ENCODE measurements around the gene CSMD2. TPM values are rescaled to one million over a fixed set of nuclear protein-coding genes. Genes with fewer than 3 reads are reported as not detected.

The CSMD2 gene
- total RNA-seq, 2 experiments from 2014 or later: not detected

DNA sequence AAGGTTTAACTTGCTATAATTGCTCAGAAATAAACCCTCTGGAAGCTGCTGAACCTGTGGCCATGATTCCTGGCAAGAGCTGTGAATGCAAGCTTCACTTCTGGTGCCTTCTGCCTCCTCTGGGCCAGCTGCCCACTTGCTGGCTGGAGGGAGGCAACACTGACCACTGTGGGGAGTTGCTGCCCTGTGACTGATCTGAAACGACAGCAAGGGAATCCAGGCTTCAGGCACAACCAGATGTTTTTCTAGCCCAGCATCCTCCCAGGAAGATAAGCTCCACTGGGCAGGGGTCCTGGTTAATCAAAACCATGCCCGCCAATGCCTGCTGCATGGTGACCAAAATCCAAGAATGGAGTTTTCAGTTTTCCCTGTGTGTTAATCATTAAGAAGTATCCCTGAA is 481.1 kb downstream of the CSMD2 start:
- CTCF ChIA-PET: no interaction called here
- H3K27me3 Mint-ChIP-seq (ENCODE audit: low read depth): peaks cover 24% of the 10 kb centered on the region
- no peak overlapping the region for H3K4me3 Mint-ChIP-seq
- no peaks in the 10 kb centered on the region for H3K4me1 Mint-ChIP-seq (ENCODE audit: low read depth)
- no peaks in the 10 kb centered on the region for H3K36me3 Mint-ChIP-seq (ENCODE audit: low read depth)
- no peaks in the 10 kb centered on the region for H3K9me3 Mint-ChIP-seq
- no peak for DNase-seq
- intact Hi-C loops (cut with micrococcal nuclease): no loop called here
- H3K27ac Mint-ChIP-seq: no peak overlapping the region

DNA sequence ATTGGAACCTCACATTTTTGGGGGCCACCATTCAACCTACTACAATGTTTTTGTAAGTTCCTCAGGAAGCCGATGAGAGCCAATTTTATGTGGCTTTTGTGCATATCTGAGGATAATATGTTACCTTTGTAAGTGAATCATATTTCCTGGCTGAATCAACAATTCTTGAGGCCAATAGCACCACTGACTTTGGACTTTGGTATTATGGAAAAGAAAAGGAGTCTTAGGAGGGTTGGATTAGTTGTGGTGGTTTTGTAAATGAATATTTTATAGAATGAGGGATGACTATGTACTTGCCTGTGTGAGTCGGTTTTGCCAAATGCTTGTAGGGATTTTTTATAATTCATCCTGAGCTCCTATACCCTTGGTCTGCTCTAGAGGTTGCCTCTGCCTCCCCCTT is 482.7 kb downstream of the CSMD2 start:
- Mint-ChIP-seq H3K4me3 (no peak overlapping the region), H3K27ac (no peak overlapping the region), H3K27me3 (ENCODE audit: low read depth) (peaks cover 24% of the 10 kb centered on the region), H3K36me3 (ENCODE audit: low read depth) (no peaks in the 10 kb centered on the region), H3K9me3 (peaks cover 5% of the 10 kb centered on the region), H3K4me1 (ENCODE audit: low read depth) (no peaks in the 10 kb centered on the region)
- DNase-seq: no peak
- CTCF ChIA-PET: no interaction called here
- intact Hi-C loops (cut with micrococcal nuclease): no loop called here

DNA sequence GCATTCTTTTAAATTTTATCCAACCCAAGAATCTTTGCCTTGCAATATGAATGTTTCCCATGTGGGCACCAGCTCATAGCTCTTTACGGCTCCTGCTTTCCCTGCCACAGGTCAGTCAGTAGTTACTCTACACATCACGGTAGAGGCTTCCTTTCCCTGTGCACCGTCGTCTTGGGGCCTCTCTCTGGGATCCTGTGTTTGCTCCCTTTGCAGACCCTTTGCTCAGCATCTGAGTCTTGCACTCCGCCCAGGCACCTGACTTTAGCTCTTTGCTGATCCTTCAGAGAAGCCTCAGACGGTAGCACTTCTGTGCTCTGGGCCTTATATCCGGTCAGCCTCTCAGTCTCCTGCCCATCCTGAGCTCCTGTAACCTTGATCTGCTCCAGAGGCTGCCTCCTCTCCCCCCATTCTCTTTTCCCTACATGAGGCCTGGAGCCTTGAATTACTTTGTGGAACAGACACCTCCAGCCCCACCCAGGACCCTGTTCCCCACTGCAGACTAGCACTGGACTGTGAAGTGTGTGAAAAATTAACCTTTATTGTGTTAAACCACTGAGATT is 484.7 kb downstream of the CSMD2 start:
- H3K4me1 Mint-ChIP-seq (ENCODE audit: low read depth): no peaks in the 10 kb centered on the region
- intact Hi-C loops (cut with micrococcal nuclease): no loop called here
- no peak overlapping the region for H3K27ac Mint-ChIP-seq
- H3K36me3 Mint-ChIP-seq (ENCODE audit: low read depth): no peaks in the 10 kb centered on the region
- H3K27me3 Mint-ChIP-seq (ENCODE audit: low read depth): peaks cover 17% of the 10 kb centered on the region
- no peak for DNase-seq
- no peak overlapping the region for H3K4me3 Mint-ChIP-seq
- CTCF ChIA-PET: no interaction called here
- peaks cover 8% of the 10 kb centered on the region for H3K9me3 Mint-ChIP-seq

DNA sequence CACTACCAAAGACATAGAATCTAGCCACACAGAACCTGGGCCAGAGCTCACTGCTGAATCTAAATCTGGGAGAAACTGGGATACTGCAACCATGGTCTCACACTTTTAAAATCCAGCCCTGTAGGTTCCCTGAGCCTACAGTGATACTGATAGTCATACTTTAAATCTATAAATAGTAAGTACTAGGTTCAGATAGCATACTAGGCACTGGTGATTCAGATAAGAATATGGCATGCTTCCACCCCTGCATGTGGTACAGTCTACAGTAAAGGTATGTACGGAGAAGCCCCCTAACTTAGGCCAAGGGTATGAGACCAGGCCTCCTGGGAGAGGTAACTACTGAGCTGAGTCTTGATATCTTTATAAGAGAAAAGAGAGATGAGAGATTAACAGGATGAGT is 494.5 kb downstream of the CSMD2 start:
- DNase-seq: no peak
- H3K27me3 Mint-ChIP-seq (ENCODE audit: low read depth): peaks cover 13% of the 10 kb centered on the region
- intact Hi-C loops (cut with micrococcal nuclease): no loop called here
- no peaks in the 10 kb centered on the region for H3K36me3 Mint-ChIP-seq (ENCODE audit: low read depth)
- no peak overlapping the region for H3K27ac Mint-ChIP-seq
- no peak overlapping the region for H3K4me3 Mint-ChIP-seq
- peaks cover 1% of the 10 kb centered on the region for H3K9me3 Mint-ChIP-seq
- no peaks in the 10 kb centered on the region for H3K4me1 Mint-ChIP-seq (ENCODE audit: low read depth)
- CTCF ChIA-PET: no interaction called here

DNA sequence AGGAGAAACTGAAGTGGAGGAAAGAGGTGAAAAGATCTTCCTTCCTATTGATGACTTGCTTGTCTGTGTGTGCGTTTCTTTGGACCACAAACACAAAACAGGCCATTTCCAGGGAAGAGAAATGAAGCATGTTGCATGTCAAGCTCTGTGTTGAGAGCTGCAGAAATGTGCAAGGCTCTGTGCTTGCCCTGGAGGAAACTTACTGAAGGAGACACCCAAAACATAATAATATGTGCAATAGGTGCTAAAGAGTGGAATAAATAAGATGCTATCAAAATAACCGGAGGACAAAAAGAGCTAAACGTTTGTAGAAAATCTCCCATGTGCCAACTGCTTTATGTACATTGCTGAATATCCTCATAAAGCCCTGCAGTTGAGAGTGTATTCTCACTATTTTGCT is 496.3 kb downstream of the CSMD2 start:
- H3K36me3 Mint-ChIP-seq (ENCODE audit: low read depth): no peaks in the 10 kb centered on the region
- no peak overlapping the region for H3K27ac Mint-ChIP-seq
- CTCF ChIA-PET: no interaction called here
- H3K4me3 Mint-ChIP-seq: no peak overlapping the region
- peaks cover 1% of the 10 kb centered on the region for H3K9me3 Mint-ChIP-seq
- H3K27me3 Mint-ChIP-seq (ENCODE audit: low read depth): peaks cover 13% of the 10 kb centered on the region
- intact Hi-C loops (cut with micrococcal nuclease): no loop called here
- DNase-seq: no peak
- no peaks in the 10 kb centered on the region for H3K4me1 Mint-ChIP-seq (ENCODE audit: low read depth)

DNA sequence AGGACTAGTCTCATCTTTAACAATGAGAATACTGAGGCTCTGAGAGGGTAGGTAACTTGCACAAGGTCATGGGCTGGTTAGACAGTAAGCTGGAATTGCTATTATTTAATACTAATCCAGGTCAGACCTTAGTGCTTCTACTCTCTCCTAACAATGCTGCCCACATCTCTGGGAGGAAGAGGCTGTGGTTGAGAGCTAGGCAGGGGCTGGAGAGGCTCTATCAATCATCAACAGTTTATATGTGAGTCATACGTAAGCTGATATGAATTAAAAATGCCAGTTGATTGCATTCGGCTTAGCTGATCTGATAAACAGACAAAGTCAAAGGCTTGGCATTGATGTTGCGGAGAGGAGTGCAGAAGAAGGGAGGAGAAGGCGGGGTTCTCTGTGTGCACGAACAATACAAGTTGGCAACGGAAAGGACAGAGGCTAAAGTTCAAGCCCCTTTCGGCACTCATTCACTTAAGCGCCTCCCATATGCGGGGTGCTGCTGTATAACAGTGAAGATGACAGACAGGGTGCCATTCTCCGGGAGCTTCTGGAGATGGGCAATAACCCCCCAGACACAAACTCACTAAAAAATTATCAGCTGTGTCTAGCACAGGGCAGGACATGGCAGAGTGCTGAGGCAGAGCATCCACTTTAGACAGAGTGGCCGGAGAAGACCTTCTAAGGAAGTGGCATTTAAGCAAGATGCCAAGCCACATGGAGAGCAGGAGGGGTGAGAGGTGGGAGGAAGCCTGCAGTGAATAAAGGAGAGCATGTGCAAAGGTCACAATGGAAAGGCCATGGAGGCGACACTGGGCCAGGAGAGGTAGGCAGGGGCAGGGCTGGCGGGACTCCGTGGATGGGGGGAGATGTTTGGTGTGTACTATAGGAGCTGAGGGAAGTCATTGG is 497.4 kb downstream of the CSMD2 start:
- CTCF ChIA-PET: interaction anchor here (1.1 kb wide), 1 partner anchor 35 kb away, joined by 3 read pairs; no protein-coding TSS in a partner anchor
- DNase-seq: no peak
- H3K4me3 Mint-ChIP-seq: no peak overlapping the region
- no peaks in the 10 kb centered on the region for H3K4me1 Mint-ChIP-seq (ENCODE audit: low read depth)
- H3K27ac Mint-ChIP-seq: no peak overlapping the region
- peaks cover 13% of the 10 kb centered on the region for H3K27me3 Mint-ChIP-seq (ENCODE audit: low read depth)
- intact Hi-C loops (cut with micrococcal nuclease): no loop called here
- H3K36me3 Mint-ChIP-seq (ENCODE audit: low read depth): no peaks in the 10 kb centered on the region
- no peaks in the 10 kb centered on the region for H3K9me3 Mint-ChIP-seq

DNA sequence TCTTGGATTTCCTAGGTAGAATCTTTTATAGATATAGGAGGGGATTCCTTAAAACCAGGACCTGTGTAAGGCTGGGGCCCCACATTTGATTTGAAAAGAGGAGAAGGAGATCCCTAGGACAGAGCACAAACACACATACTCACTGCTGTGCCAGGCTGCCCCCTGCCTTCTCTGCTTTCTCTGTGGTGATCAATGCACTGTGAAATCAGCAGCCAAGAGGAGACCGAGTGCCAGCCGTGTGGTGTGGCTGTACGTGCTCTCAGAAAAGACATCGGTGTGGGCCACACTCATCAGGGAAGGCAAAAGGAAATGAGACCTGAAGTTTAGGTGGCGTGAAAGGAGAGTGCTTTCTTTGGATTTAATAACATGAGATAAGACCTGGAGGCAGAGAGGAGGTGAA is 498.4 kb downstream of the CSMD2 start:
- CTCF ChIA-PET: interaction anchor here (1.1 kb wide), 1 partner anchor 34 kb away, joined by 3 read pairs; no protein-coding TSS in a partner anchor
- Mint-ChIP-seq H3K27ac (no peak overlapping the region), H3K4me3 (no peak overlapping the region)

DNA sequence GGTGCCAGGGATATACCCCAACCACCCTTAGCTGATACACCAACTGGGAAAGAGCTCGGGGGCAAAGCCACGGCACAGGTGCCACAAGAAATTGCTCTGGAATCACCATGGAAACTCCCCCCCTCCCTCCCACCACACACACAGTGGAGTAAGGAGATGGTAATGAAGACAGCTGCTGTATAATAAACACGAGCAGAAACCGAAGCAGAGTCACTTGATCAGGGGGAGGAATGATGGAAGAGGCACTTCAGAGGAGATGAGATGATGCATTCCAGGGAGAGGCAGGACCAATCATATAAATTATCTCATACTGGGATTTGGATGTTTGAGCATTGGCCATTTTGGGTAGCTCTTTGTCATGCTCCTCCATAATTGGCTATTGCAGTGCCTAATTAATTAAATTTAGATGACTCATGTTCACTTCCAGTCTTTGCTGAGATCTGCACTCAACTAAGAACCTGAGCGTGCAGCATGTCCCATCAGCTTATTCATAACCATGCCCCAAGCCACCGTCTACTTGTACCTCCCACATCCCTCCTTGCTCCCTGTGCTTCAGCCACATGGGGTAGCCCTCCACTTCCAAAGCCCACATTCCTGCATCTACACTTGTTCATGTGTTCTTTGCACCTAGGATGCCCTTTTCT is 503.1 kb downstream of the CSMD2 start:
- Mint-ChIP-seq H3K36me3 (ENCODE audit: low read depth) (no peaks in the 10 kb centered on the region), H3K9me3 (no peaks in the 10 kb centered on the region), H3K4me1 (ENCODE audit: low read depth) (no peaks in the 10 kb centered on the region), H3K4me3 (no peak overlapping the region), H3K27ac (no peak overlapping the region), H3K27me3 (ENCODE audit: low read depth) (peaks cover 5% of the 10 kb centered on the region)
- CTCF ChIA-PET: no interaction called here
- no peak for DNase-seq
- intact Hi-C loops (cut with micrococcal nuclease): no loop called here

More for the DNA sequence above, 498.4 kb downstream of the CSMD2 start:
- Mint-ChIP-seq H3K9me3 (no peaks in the 10 kb centered on the region), H3K4me1 (ENCODE audit: low read depth) (no peaks in the 10 kb centered on the region), H3K27me3 (ENCODE audit: low read depth) (peaks cover 13% of the 10 kb centered on the region), H3K36me3 (ENCODE audit: low read depth) (no peaks in the 10 kb centered on the region)
- no peak for DNase-seq
- intact Hi-C loops (cut with micrococcal nuclease): no loop called here

DNA sequence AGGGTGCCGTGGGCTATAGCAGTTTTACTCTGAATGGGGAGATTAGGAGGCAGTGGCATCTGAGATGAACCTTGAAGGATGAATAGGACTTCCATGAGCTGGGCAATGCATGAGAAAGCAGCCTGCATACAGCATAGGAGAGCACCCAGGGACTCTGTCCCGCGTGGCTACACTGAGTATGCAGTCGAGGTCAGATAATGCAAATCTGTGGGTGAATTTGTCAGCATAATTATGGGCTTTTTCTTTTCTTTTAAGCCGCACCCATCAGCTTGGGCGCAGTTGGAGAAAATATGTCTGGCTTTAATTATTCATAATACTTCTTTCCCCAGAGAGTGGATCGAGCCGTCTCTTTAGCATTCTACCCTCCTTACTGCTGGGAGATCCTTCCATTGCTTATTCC is 504.1 kb downstream of the CSMD2 start:
- DNase-seq: no peak
- Mint-ChIP-seq H3K4me3 (no peak overlapping the region), H3K36me3 (ENCODE audit: low read depth) (no peaks in the 10 kb centered on the region), H3K27ac (no peak overlapping the region), H3K27me3 (ENCODE audit: low read depth) (peaks cover 5% of the 10 kb centered on the region), H3K9me3 (no peaks in the 10 kb centered on the region), H3K4me1 (ENCODE audit: low read depth) (no peaks in the 10 kb centered on the region)
- intact Hi-C loops (cut with micrococcal nuclease): no loop called here
- CTCF ChIA-PET: no interaction called here

DNA sequence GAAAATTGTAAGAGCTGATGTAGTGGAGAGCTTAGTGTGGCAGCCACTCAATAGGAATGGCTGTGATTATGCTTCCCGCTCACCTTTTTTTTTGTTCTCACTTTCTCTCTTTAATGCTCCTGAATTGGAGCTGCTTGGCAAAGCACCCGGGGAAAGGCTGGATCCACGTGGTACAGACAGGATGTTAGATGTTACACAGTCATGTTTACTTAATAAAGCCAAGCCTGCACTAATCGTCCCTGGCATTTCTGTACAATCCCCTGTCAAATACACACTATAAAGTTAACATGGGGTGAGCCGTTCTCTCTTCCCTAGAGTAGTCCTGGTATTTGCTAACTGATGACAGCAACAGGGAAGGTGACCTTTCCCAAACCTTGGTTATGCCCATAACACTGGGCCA is 504.8 kb downstream of the CSMD2 start:
- H3K27ac Mint-ChIP-seq: no peak overlapping the region
- CTCF ChIA-PET: no interaction called here

DNA sequence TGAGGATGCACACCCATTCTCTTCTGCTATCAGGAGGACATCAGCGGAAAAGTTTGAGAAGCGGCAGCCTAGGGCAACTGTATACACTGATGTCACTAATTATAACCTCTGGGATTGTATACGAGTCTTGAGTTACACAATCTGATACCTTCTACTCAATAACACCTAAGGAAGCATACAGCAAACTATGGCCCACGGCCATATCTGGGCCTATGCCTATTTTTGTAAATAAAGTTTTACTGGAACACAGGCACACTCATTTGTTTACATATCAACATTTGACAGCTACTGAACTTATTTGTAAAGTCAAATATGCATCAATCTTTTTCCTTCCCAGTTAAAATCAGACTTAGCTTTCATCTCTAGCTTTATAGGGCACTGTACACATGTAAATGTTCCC is 505.4 kb downstream of the CSMD2 start:
- Mint-ChIP-seq H3K9me3 (no peaks in the 10 kb centered on the region), H3K36me3 (ENCODE audit: low read depth) (no peaks in the 10 kb centered on the region), H3K4me1 (ENCODE audit: low read depth) (no peaks in the 10 kb centered on the region), H3K27ac (no peak overlapping the region), H3K4me3 (no peak overlapping the region), H3K27me3 (ENCODE audit: low read depth) (peaks cover 3% of the 10 kb centered on the region)
- intact Hi-C loops (cut with micrococcal nuclease): no loop called here
- CTCF ChIA-PET: no interaction called here
- DNase-seq: no peak

More for the DNA sequence above, 504.8 kb downstream of the CSMD2 start:
- H3K27me3 Mint-ChIP-seq (ENCODE audit: low read depth): peaks cover 1% of the 10 kb centered on the region
- intact Hi-C loops (cut with micrococcal nuclease): no loop called here
- H3K4me3 Mint-ChIP-seq: no peak overlapping the region
- H3K9me3 Mint-ChIP-seq: no peaks in the 10 kb centered on the region
- no peaks in the 10 kb centered on the region for H3K36me3 Mint-ChIP-seq (ENCODE audit: low read depth)
- no peaks in the 10 kb centered on the region for H3K4me1 Mint-ChIP-seq (ENCODE audit: low read depth)
- DNase-seq: no peak

DNA sequence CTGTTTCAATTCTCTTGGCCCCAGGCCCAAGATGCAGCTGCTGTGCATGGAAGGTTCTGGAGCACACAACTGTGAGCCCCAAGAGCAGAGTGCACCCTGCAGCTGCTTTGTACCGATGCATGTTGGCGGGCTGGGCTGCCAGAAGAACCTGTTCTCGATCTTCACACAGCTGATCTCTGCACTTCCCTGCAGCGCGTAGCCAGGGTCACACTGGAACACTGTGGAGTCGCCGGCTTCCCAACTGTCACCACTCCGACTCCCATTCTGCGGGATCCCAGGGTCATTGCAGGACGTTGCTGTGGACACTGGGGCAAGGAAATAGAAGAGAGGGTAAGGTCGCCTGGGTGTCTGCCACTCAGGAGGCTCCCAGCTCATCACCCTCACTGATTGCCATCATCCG is 507.2 kb downstream of the CSMD2 start:
- CTCF ChIA-PET: no interaction called here
- H3K27ac Mint-ChIP-seq: no peak overlapping the region
- no peaks in the 10 kb centered on the region for H3K9me3 Mint-ChIP-seq
- intact Hi-C loops (cut with micrococcal nuclease): no loop called here
- no peak overlapping the region for H3K4me3 Mint-ChIP-seq
- H3K36me3 Mint-ChIP-seq (ENCODE audit: low read depth): no peaks in the 10 kb centered on the region
- DNase-seq: no peak
- no peaks in the 10 kb centered on the region for H3K4me1 Mint-ChIP-seq (ENCODE audit: low read depth)
- H3K27me3 Mint-ChIP-seq (ENCODE audit: low read depth): peaks cover 3% of the 10 kb centered on the region
